HUES48 (cell line): ENCODE results near the gene EVI5.

Experiments used
- H3K27ac ChIP-seq: one replicate; pipeline ENCODE4 v1.7.0; 2013; ENCODE audit warnings: low read depth, low read length, inconsistent platforms
- H3K27me3 ChIP-seq: 2 replicates; pipeline ENCODE4 v1.6.1; 2013; ENCODE audit warnings: mild to moderate bottlenecking, low read length; ENCODE audit not compliant: control insufficient read depth, insufficient read depth
- H3K36me3 ChIP-seq: 2 replicates; pipeline ENCODE4 v1.6.1; 2013; ENCODE audit warnings: low read length; ENCODE audit not compliant: control insufficient read depth, insufficient read depth
- H3K4me1 ChIP-seq: 2 replicates; pipeline ENCODE4 v1.6.1; 2013; ENCODE audit warnings: mild to moderate bottlenecking, low read length; ENCODE audit not compliant: control insufficient read depth, insufficient read depth
- H3K4me3 ChIP-seq: 2 replicates; pipeline ENCODE4 v1.5.1; 2013; ENCODE audit warnings: mild to moderate bottlenecking, low read depth, low read length
- H3K9ac ChIP-seq: 2 replicates; pipeline ENCODE4 v1.6.1; 2013; ENCODE audit warnings: mild to moderate bottlenecking, low read depth, low read length, moderate library complexity
- H3K9me3 ChIP-seq: 2 replicates; pipeline ENCODE4 v1.6.1; 2013; ENCODE audit warnings: low read length; ENCODE audit not compliant: control insufficient read depth, insufficient read depth

The EVI5 gene

DNA sequence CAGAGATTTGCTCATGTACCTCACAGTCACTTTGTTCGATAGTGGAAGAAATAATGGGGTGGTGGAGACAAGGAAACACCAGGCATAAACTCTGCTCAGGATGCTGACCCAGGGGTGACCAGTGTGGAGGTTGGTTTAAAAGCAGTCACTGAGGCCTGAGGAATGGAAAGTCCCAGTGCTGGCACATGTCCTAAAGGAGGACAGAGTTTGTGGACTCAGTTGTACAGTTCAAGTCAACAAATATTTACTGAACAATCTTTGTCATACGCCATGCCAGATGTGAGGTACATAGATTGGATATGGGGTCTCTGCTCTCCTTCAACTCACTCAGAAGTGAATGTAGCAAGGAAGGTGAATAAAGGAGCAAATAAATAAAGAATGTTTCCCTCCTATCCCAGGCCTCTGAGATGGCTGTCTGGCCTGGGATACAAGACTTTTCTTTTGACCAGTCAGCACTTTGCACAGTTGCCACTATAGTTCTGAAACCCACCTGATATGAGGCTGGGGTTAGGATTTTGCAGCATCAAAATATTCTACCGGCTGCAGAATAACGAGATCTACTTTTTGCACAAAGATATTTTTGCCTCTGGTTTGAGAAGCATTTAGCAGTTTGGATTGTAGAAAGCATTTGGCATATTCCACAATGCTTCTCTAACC is 290.3 kb downstream of the EVI5 start:
- no peak overlapping the region for H3K27ac ChIP-seq
- H3K9ac ChIP-seq, result no peak overlapping the region
- peaks cover 21% of the 10 kb centered on the region for H3K27me3 ChIP-seq
- no peaks in the 10 kb centered on the region for H3K9me3 ChIP-seq
- no peak overlapping the region for H3K4me3 ChIP-seq
- no peaks in the 10 kb centered on the region for H3K4me1 ChIP-seq
- H3K36me3 ChIP-seq, result no peaks in the 10 kb centered on the region

DNA sequence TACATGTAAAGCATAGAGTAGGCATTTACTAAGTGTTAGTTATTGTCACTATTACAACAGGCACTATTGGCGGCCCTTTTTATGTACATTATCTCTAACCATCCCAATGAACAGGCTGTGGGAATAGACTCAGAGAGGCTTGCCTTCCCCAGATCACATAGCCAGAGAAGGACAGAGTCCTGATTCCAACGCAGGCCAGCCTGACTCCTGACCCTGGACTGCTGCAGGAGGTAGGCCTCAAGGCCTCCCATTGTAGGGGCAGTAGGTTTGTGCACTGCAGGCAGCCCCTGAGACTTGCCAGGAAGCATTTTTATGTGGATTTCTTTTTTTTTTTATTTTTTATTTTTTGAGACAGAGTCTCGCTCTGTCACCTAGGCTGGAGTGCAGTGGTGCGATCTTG is 291.8 kb downstream of the EVI5 start:
- no peak overlapping the region for H3K9ac ChIP-seq
- no peak overlapping the region for H3K27ac ChIP-seq
- H3K36me3 ChIP-seq, result no peaks in the 10 kb centered on the region
- no peaks in the 10 kb centered on the region for H3K9me3 ChIP-seq
- H3K4me3 ChIP-seq, result no peak overlapping the region
- H3K27me3 ChIP-seq, result peaks cover 35% of the 10 kb centered on the region
- no peaks in the 10 kb centered on the region for H3K4me1 ChIP-seq

- no peaks in the 10 kb centered on the region for H3K9me3 ChIP-seq
- H3K4me3 ChIP-seq, result no peak overlapping the region
- H3K27ac ChIP-seq, result no peak overlapping the region
- H3K4me1 ChIP-seq, result peaks cover 12% of the 10 kb centered on the region; the same call in 1 of the 2 replicates
- H3K36me3 ChIP-seq, result no peaks in the 10 kb centered on the region
- H3K9ac ChIP-seq, result no peak overlapping the region
- peaks cover 78% of the 10 kb centered on the region for H3K27me3 ChIP-seq
These were observed 296.1 kb downstream of the EVI5 start for GRCh38 chr1:92488832-92489231.

DNA sequence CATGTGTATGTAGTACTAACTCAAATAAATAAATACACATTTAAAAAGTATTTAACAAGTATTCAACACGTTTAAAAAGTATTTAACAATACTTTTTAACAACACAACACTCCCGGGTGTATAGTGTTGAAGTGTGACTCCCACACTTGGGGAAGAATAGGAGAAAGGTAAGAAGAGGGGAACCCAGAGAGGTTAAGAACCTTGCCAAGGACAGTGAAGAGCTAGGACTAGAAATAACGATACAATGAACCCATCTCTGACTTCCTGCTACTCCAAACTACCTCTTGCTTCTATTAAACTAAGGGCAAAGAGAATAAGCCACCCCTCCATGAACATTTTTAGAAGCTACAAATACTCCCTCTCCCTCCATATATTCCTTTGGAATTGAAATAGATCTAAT is 296.5 kb downstream of the EVI5 start:
- Histone ChIP-seq H3K4me3 (no peak overlapping the region), H3K27ac (no peak overlapping the region), H3K27me3 (peaks cover 82% of the 10 kb centered on the region)

GRCh38 chr1:92487078-92487605 is 297.8 kb downstream of the EVI5 start:
- Histone ChIP-seq H3K27ac (no peak overlapping the region), H3K36me3 (no peaks in the 10 kb centered on the region), H3K27me3 (peaks cover 95% of the 10 kb centered on the region), H3K9me3 (no peaks in the 10 kb centered on the region), H3K4me3 (peak overlapping the region; percentile 58), H3K4me1 (peaks cover 17% of the 10 kb centered on the region; the same call in 1 of the 2 replicates), H3K9ac (no peak overlapping the region)

More for the DNA sequence above, 296.5 kb downstream of the EVI5 start:
- H3K9me3 ChIP-seq, result no peaks in the 10 kb centered on the region
- H3K9ac ChIP-seq, result no peak overlapping the region
- peaks cover 12% of the 10 kb centered on the region; the same call in 1 of the 2 replicates for H3K4me1 ChIP-seq
- no peaks in the 10 kb centered on the region for H3K36me3 ChIP-seq

DNA sequence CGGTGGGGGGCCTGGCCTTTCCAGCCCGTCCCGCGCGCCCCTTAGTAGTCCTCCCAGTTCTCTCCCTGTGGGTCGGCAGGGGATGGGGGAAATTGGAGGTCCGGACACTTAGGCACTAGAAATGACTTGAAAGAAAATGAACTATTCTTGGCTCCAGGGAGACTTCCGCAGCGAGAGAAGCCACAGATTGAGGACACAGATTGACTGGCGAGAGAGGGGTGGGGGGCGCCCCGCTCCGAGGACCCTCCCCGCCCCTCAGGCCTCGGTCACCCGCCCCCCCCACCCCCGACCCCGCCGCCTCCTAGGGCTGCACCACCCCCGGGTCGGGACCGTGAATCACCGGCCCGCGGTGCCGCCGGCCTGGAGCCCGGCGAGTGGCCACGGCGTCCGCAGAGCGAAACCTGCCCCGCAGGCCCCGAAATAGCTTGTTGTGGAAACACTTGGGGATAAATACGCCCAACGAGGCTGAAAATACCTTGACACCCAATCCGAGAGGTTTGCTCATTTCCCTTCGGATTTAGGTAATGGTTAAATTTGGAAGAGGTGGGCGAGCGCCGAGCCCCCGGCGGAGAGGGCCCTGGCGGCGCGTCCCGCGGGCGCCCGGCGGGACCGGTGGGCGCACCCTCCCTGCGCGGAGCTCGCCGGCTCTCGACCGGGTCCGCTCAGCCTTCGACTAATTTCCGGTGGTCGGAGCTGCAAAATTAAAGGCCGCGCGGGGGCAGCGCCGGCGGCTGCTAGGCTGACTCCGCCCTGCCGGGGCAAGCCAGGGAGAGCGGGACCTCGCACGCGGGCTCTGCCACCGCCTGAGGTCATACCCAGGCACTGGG is 298.4 kb downstream of the EVI5 start, which contains the start of gene GFI1:
TSS of gene GFI1 (minus strand) at position 675 of the 827 bp plus-strand sequence. CDS start 3,438 bp downstream, outside the sequence.
- H3K9me3 ChIP-seq, result no peaks in the 10 kb centered on the region
- no peak within 1 kb of the TSS for H3K9ac ChIP-seq
- H3K36me3 ChIP-seq, result no peaks in the 10 kb centered on the region
- H3K4me1 ChIP-seq, result peaks cover 19% of the 10 kb centered on the region; the same call in 1 of the 2 replicates
- H3K4me3 ChIP-seq, result peak within 1 kb of the TSS; percentile 58
- H3K27ac ChIP-seq, result no peak within 1 kb of the TSS
- H3K27me3 ChIP-seq, result peaks cover 98% of the 10 kb centered on the region

DNA sequence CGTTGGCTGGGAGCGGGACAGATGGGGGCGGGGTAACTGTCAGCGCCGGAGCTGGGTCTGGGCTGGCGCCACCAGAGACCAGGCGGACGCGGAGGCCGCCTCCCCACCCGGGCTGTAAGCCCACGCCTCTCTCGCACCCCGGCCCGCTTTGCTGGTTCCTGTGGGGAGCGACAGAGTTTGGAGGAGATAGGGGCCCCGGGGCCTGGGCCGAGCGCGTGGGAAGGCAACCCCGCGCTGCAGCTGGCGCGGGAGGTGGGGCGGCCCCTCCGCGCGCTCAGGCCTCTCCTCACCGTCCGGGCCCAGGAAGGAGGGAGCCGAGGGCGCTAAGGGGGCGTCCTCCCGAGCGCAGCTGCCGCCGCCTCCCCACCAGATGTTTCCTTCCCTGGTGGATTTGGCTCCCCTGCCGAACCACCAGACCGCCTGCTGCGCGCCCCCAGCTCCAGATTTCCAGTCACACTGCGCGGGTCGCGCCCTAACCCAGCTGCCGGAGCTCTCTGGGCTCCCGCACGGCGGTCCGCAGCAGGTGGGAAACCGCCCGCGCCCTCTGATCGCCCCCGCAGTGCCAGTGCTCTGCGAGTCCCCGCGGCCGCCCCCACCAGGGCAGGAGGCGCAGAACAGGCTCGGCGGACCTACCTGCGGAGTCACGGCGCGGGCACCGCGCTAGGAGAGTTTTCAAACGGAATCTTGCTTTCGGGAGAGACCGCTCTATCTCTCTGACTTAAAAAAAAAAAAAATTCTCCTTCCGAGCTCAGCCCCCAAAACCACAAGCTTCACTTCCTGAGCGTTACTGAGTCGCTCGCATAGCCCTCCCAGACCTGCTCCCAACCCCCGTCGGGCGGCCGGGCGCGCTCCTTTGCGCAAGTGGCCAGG is 299.3 kb downstream of the EVI5 start:
- Histone ChIP-seq H3K9me3 (no peaks in the 10 kb centered on the region), H3K4me3 (peak overlapping the region; percentile 51), H3K27me3 (peaks cover 99% of the 10 kb centered on the region), H3K4me1 (peaks cover 25% of the 10 kb centered on the region; the same call in 1 of the 2 replicates), H3K27ac (no peak overlapping the region), H3K9ac (no peak overlapping the region), H3K36me3 (no peaks in the 10 kb centered on the region)

DNA sequence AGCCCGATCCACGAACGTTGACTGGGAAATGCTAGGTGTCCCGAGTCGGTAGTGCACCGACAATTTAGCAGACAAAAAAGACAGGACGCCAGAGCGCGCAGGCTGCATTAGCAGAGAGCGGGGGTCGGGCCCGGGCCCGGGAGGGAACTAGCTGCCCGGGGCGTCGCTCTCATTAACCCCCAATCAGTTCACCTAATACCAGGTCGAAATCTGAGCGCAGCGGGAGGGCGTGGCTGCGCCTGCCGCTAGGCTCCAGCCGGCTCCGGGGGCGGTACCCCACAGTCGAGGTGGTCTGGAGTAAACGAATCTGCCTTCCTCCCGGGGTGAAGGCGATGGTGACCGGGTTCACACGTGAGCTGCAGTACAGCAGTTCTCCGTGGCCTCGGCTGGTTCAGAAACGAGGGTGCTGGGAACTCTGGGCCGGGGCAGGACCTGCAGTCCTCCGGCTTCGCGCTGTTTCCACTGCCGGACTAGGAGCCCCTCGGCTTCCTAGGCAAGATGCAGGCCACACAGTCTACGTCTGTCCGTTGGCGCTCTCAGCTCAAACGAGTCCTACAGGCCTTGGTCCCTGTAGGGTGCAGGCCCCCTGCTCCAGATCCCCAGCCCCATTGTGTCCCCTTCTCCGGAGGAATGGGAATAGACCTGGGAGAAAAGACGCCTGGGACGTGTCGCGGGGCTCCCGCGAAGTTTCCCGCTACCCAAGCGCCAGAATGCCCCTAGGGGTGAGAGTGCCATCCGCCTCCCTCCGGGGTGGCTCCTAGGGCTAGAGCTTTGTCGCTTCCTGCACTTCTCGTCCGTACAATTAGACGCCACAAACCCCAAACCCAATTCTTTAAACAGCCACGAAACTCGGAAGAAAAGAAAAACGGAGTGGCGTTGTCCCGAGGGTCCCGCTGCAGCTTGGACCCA is 300.2 kb downstream of the EVI5 start:
- Histone ChIP-seq H3K36me3 (no peaks in the 10 kb centered on the region), H3K9me3 (no peaks in the 10 kb centered on the region), H3K27me3 (peaks cover 99% of the 10 kb centered on the region), H3K4me3 (peak overlapping the region; percentile 51), H3K27ac (no peak overlapping the region), H3K9ac (no peak overlapping the region), H3K4me1 (peaks cover 25% of the 10 kb centered on the region; the same call in 1 of the 2 replicates)

DNA sequence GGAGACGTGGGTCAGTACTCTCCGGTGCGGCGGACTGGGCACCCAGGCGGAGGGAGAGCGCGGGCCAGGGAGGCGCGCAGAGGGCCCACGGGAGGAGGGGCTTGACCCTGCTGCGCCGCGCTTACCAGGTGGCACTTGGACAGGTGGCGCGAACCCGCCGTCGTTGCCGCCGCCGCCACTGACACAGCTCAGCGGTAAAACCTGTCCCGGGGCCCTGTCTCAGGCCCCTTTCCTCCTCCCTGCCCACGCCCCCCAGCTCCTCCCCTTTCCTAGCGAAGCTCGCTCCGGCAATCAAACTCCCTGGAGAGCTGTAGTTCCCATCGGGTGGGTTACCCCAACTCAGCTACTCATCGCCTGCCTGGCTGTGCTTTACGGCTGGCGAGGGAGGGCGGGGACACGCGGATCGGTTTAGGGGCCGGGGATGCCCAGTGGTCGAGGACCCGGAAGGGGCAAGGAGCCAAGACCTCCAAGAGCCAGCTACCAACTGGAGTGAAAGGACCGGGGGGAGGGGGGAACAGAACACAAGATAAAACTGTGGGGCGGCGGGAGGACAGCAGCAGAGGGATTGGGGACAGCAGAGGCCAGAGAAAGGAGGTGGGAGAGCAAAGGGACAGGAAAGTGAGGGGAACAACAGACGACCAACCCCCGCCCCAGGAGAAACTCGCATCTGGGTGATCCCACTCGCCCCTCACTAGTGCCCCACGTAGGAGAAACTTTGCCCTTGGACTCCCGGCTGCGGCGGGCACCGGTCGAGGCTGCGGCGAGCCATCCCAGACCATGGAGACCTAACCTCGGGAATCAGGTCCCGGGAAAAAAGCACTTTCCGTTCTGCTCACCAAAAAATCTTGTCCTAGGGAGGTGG is 301.1 kb downstream of the EVI5 start:
- peaks cover 25% of the 10 kb centered on the region; the same call in 1 of the 2 replicates for H3K4me1 ChIP-seq
- no peak overlapping the region for H3K9ac ChIP-seq
- no peak overlapping the region for H3K27ac ChIP-seq

More for the DNA sequence above, 301.1 kb downstream of the EVI5 start:
- H3K4me3 ChIP-seq, result peak overlapping the region; percentile 51
- no peaks in the 10 kb centered on the region for H3K36me3 ChIP-seq
- peaks cover 99% of the 10 kb centered on the region for H3K27me3 ChIP-seq
- no peaks in the 10 kb centered on the region; the same call in 1 of the 2 replicates for H3K9me3 ChIP-seq
